Trophoblast cell (in vitro differentiated cells and primary cell): ENCODE results near the gene SCYL2.
A peak's percentile ranks its signal among the peaks of the same experiment; 100 is the strongest.
"Not testable (repeated sequence)": the region's sequence is repeated elsewhere in the genome, so short reads cannot be mapped to it uniquely, and the experiment has no call there.

Source experiments
- DNase-seq, 2 donors: peaks; one replicate each; pipeline ENCODE4 v3.0.0-alpha.2; 2016
- H2AFZ ChIP-seq: 2 replicates; pipeline ENCODE4 v1.6.1; 2013; ENCODE audit warnings: low read length, moderate library complexity, mild to moderate bottlenecking; ENCODE audit not compliant: insufficient read depth, poor library complexity
- H2AK5ac ChIP-seq: 2 replicates; pipeline ENCODE4 v1.6.1; 2013; ENCODE audit warnings: mild to moderate bottlenecking, low read length
- H2BK120ac ChIP-seq: 2 replicates; pipeline ENCODE4 v1.6.1; 2013; ENCODE audit warnings: low read length, mild to moderate bottlenecking, moderate library complexity; ENCODE audit not compliant: insufficient read depth, poor library complexity
- H2BK12ac ChIP-seq: 2 replicates; pipeline ENCODE4 v1.6.1; 2013; ENCODE audit warnings: mild to moderate bottlenecking, low read length, moderate library complexity
- H2BK5ac ChIP-seq: 2 replicates; pipeline ENCODE4 v1.6.1; 2013; ENCODE audit warnings: low read length, low read depth, moderate library complexity, mild to moderate bottlenecking; ENCODE audit not compliant: poor library complexity
- H3K14ac ChIP-seq: 2 replicates; pipeline ENCODE4 v1.6.1; 2013; ENCODE audit warnings: mild to moderate bottlenecking, low read length
- H3K18ac ChIP-seq: 2 replicates; pipeline ENCODE4 v1.6.1; 2013; ENCODE audit warnings: mild to moderate bottlenecking, low read length
- H3K23ac ChIP-seq: 2 replicates; pipeline ENCODE4 v1.6.1; 2013; ENCODE audit warnings: low read length
- H3K27ac ChIP-seq: 2 replicates; pipeline ENCODE4 v1.5.1; 2013; ENCODE audit warnings: low read depth, mild to moderate bottlenecking, inconsistent platforms, low read length, moderate library complexity
- H3K27me3 ChIP-seq: 2 replicates; pipeline ENCODE4 v1.6.1; 2013; ENCODE audit warnings: inconsistent platforms, mild to moderate bottlenecking, low read length, moderate library complexity; ENCODE audit not compliant: insufficient read depth
- H3K36me3 ChIP-seq, 2 experiments: 1 replicate in 1 of 2; 2 replicates in 1 of 2; pipeline ENCODE4 v1.6.1; 2013; ENCODE audit warnings: low read length in 2 of 2, mild to moderate bottlenecking in 2 of 2, moderate library complexity in 1 of 2; ENCODE audit not compliant: insufficient read depth in 2 of 2, control insufficient read depth in 1 of 2
- H3K4ac ChIP-seq: 2 replicates; pipeline ENCODE4 v1.6.1; 2013; ENCODE audit warnings: low read depth, mild to moderate bottlenecking, low read length, moderate library complexity
- H3K4me1 ChIP-seq, 2 experiments: 1 replicate in 1 of 2; 2 replicates in 1 of 2; pipeline ENCODE4 v1.6.1; 2013; ENCODE audit warnings: low read length in 2 of 2, mild to moderate bottlenecking in 2 of 2, moderate library complexity in 1 of 2; ENCODE audit not compliant: insufficient read depth in 2 of 2, control insufficient read depth in 1 of 2
- H3K4me2 ChIP-seq: 2 replicates; pipeline ENCODE4 v1.6.1; 2013; ENCODE audit warnings: inconsistent platforms, mild to moderate bottlenecking, low read length, moderate library complexity
- H3K4me3 ChIP-seq: 2 replicates; pipeline ENCODE4 v1.5.1; 2013; ENCODE audit warnings: mild to moderate bottlenecking, low read depth, low read length, inconsistent platforms
- H3K79me1 ChIP-seq: one replicate; pipeline ENCODE4 v1.6.1; 2013; ENCODE audit warnings: low read length
- H3K79me2 ChIP-seq: 2 replicates; pipeline ENCODE4 v1.6.1; 2013; ENCODE audit warnings: low read length, mild to moderate bottlenecking; ENCODE audit not compliant: control insufficient read depth, insufficient read depth, poor library complexity
- H3K9ac ChIP-seq: 2 replicates; pipeline ENCODE4 v1.6.1; 2013; ENCODE audit warnings: mild to moderate bottlenecking, low read length
- H3K9me3 ChIP-seq: 2 replicates; pipeline ENCODE4 v1.6.1; 2013; ENCODE audit warnings: low read depth, mild to moderate bottlenecking, control low read depth, inconsistent platforms, low read length; ENCODE audit not compliant: insufficient read depth
- H4K12ac ChIP-seq: 2 replicates; pipeline ENCODE4 v1.6.1; 2013; ENCODE audit warnings: low read depth, mild to moderate bottlenecking, low read length, moderate library complexity
- H4K8ac ChIP-seq: 2 replicates; pipeline ENCODE4 v1.6.1; 2013; ENCODE audit warnings: low read depth, mild to moderate bottlenecking, low read length, moderate library complexity
- H4K91ac ChIP-seq: one replicate; pipeline ENCODE4 v1.6.1; 2013; ENCODE audit warnings: low read depth, mild to moderate bottlenecking, low read length, moderate library complexity
- WGBS: extraction: QIAGEN DNeasy Blood & Tissue Kit; methylation state at CpG from one replicate; pipeline ENCODE4 v1.1.7; 2013; ENCODE audit warnings: missing lambda C conversion rate; ENCODE audit not compliant: insufficient read length, insufficient coverage; ENCODE audit errors: extremely low coverage; 5-methylcytosine and 5-hydroxymethylcytosine counted together

SCYL2 gene

DNA sequence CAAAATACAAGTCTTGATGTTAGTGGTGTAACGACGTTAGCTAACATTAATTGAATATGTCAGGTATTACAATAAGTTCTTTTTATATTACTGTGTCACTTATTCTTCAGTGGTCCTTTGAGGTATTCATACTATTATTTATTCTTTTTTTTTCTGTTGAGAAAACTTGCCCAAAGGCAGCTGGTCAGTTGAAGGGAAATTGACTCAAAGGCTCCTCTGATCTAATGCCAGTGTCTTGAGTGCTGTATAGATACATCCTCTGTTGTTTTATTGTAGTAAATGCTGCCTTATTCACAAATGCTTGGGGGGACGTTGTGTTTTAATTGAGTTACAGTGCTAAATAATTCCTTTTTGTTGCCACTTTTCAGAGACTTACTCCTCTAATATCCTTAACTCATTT lies 23.0 kb downstream of the SCYL2 start:
- Histone ChIP-seq H3K27me3 (no peaks in the 10 kb centered on the region), H2AK5ac (no peak overlapping the region), H2BK120ac (no peak overlapping the region), H2AFZ (no peak overlapping the region), H3K23ac (no peak overlapping the region), H3K4me3 (no peak overlapping the region), H3K4me2 (no peak overlapping the region), H3K9ac (no peak overlapping the region), H4K12ac (no peak overlapping the region), H4K91ac (no peak overlapping the region), H3K36me3 (peaks cover 2 to 3% of the 10 kb centered on the region in 2 experiments), H3K9me3 (no peaks in the 10 kb centered on the region), H3K4me1 (no peaks in the 10 kb centered on the region), H3K18ac (no peak overlapping the region), H4K8ac (no peak overlapping the region), H3K27ac (no peak overlapping the region), H3K79me2 (no peaks in the 10 kb centered on the region), H3K14ac (no peak overlapping the region), H3K4ac (no peak overlapping the region), H2BK12ac (no peak overlapping the region), H3K79me1 (no peaks in the 10 kb centered on the region), H2BK5ac (no peak overlapping the region)
- no CpG with 5 or more reads among the region's 3 CpGs for WGBS
- no peak for DNase-seq

DNA sequence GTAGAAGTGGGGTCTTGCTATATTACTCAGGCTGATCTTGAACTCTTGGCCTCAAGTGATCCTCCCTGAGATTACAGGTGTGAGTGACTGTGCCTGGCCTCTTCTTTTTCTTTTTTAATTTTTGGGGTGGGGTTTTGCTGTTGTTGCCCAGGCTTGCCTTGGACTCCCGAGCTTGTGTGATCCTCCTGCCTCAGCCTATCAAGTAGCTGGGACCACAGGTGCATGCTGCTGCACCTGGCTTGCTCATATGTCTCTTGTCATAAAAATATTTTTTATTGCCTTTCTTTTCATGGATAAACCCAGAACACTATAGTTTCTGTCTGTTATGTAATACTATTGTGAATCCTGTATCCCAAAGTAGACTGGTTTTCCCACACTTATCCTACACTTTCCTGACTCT lies 26.0 kb downstream of the SCYL2 start:
- H4K12ac ChIP-seq = no peak overlapping the region
- H2BK12ac ChIP-seq = no peak overlapping the region
- peaks cover 3 to 4% of the 10 kb centered on the region in 2 experiments for H3K36me3 ChIP-seq
- H3K9ac ChIP-seq = no peak overlapping the region
- no peak overlapping the region for H3K4ac ChIP-seq
- no peak overlapping the region for H2BK120ac ChIP-seq
- no peak overlapping the region for H4K91ac ChIP-seq
- no peak overlapping the region for H3K18ac ChIP-seq
- H3K23ac ChIP-seq = no peak overlapping the region
- WGBS = no CpG with 5 or more reads among the region's 1 CpG
- H3K9me3 ChIP-seq = no peaks in the 10 kb centered on the region
- no peaks in the 10 kb centered on the region for H3K4me1 ChIP-seq
- H3K14ac ChIP-seq = no peak overlapping the region
- H3K4me2 ChIP-seq = no peak overlapping the region
- no peaks in the 10 kb centered on the region for H3K79me2 ChIP-seq
- no peak overlapping the region for H2AK5ac ChIP-seq
- H3K4me3 ChIP-seq = no peak overlapping the region
- no peak overlapping the region for H2AFZ ChIP-seq
- DNase-seq = no peak
- H3K27ac ChIP-seq = peak overlapping the region; percentile 10
- no peaks in the 10 kb centered on the region for H3K79me1 ChIP-seq
- no peak overlapping the region for H4K8ac ChIP-seq
- no peaks in the 10 kb centered on the region for H3K27me3 ChIP-seq
- H2BK5ac ChIP-seq = no peak overlapping the region

DNA sequence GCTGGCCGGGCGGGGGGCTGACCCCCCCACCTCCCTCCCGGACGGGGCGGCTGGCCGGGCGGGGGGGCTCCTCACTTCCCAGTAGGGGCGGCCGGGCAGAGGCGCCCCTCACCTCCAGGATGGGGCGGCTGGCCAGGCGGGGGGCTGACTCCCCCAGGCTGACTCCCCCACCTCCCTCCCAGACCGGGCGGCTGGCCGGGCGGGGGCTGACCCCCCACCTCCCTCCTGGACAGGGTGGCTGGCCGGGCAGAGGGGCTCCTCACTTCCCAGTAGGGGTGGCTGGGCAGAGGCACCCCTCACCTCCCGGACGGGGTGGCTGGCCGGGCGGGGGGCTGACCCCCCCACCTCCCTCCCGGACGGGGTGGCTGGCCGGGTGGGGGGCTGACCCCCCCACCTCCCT lies 27.4 kb downstream of the SCYL2 start:
- H4K12ac ChIP-seq, H3K4me1 ChIP-seq, H3K9ac ChIP-seq, H3K9me3 ChIP-seq, H2BK5ac ChIP-seq, H3K18ac ChIP-seq, DNase-seq, H2AFZ ChIP-seq, H3K23ac ChIP-seq, H3K14ac ChIP-seq, H3K79me2 ChIP-seq, H2AK5ac ChIP-seq, H3K79me1 ChIP-seq, H4K91ac ChIP-seq, H3K4me2 ChIP-seq, H3K4ac ChIP-seq, H3K27ac ChIP-seq, H2BK12ac ChIP-seq, H4K8ac ChIP-seq, H2BK120ac ChIP-seq, H3K4me3 ChIP-seq, H3K27me3 ChIP-seq: not testable (repeated sequence)
- WGBS = no CpG with 5 or more reads among the region's 24 CpGs
- H3K36me3 ChIP-seq = peaks cover 9 to 11% of the 10 kb centered on the region in 2 experiments

DNA sequence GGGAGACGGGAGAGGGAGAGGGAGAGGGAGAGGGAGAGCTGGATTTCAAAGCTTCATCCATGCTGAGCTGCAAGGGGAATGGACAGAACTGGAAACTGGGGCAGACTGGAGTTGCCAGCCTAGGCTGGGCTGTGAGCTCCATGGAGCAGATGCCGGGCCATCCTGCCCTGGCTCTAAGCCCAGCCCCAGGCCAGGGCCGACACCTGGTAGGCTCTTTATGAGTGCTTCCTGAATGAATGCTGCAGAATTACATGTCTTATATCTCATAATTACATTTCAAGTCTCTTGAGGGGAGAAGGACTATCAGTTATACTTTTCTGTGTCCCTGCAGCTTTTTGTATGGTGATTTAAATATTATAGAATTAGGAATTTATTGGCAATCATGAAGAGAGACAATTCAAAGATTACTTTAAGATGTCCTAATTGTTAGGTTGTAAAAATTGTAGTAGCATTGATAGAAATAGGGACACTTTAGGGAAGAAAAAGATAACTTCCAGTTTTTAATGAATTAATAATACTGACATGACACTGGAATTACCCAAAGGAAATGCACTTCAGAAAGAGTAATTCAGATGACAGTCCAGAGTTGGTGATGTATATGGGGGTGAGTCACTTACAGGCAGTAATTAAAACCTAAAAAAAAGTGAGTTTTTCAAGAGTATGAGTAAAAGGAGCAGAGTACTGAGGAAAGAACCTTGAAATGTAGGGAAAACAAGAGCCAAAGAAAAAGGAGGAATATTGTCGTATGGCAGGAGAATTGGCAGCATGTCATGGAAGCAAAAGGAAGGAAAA lies 29.0 kb downstream of the SCYL2 start:
- Histone ChIP-seq H4K8ac (no peak overlapping the region), H3K79me2 (no peaks in the 10 kb centered on the region), H3K4me3 (no peak overlapping the region), H3K36me3 (peaks cover 9 to 11% of the 10 kb centered on the region in 2 experiments), H2BK5ac (no peak overlapping the region), H3K9me3 (no peaks in the 10 kb centered on the region), H3K27ac (no peak overlapping the region), H2AFZ (no peak overlapping the region), H3K4me1 (no peaks in the 10 kb centered on the region), H2AK5ac (no peak overlapping the region), H3K14ac (no peak overlapping the region), H3K18ac (no peak overlapping the region), H3K4ac (no peak overlapping the region), H2BK12ac (no peak overlapping the region), H3K23ac (no peak overlapping the region), H4K91ac (no peak overlapping the region), H3K27me3 (no peaks in the 10 kb centered on the region), H2BK120ac (no peak overlapping the region), H3K9ac (no peak overlapping the region), H4K12ac (no peak overlapping the region), H3K79me1 (no peaks in the 10 kb centered on the region), H3K4me2 (no peak overlapping the region)
- DNase-seq = no peak
- WGBS = no CpG with 5 or more reads among the region's 4 CpGs
